NCI-H1092 (cell line): ENCODE results near the gene ARHGAP22.

ENCODE experiments used
- DNase-seq: peaks from one replicate; lab custom pipeline; 2025; lab: John Stamatoyannopoulos, UW

ARHGAP22 gene

GRCh38 chr10:48552946-48553564 lies 51.8 kb downstream of the ARHGAP22 start:
- no peak for DNase-seq

- DNase-seq, result peak; percentile 27
These were observed 52.8 kb downstream of the ARHGAP22 start for GRCh38 chr10:48551861-48552591.

- no peak for DNase-seq
These were observed 53.9 kb downstream of the ARHGAP22 start for GRCh38 chr10:48550977-48551376.

- DNase-seq, result no peak
These were observed 54.7 kb downstream of the ARHGAP22 start for GRCh38 chr10:48550071-48550691.

GRCh38 chr10:48549236-48549635 lies 55.6 kb downstream of the ARHGAP22 start:
- no peak for DNase-seq

- DNase-seq, result no peak
These were observed 56.2 kb downstream of the ARHGAP22 start for GRCh38 chr10:48548531-48549135.

- DNase-seq, result no peak
These were observed 56.9 kb downstream of the ARHGAP22 start for GRCh38 chr10:48547981-48548380.

GRCh38 chr10:48547061-48547895 lies 57.6 kb downstream of the ARHGAP22 start:
- DNase-seq, result no peak

GRCh38 chr10:48545462-48546145 lies 59.3 kb downstream of the ARHGAP22 start:
- no peak for DNase-seq

GRCh38 chr10:48543182-48543844 lies 61.6 kb downstream of the ARHGAP22 start:
- DNase-seq, result no peak

- no peak for DNase-seq
These were observed 62.2 kb downstream of the ARHGAP22 start for GRCh38 chr10:48542471-48543181.

GRCh38 chr10:48541144-48541795 lies 63.6 kb downstream of the ARHGAP22 start:
- no peak for DNase-seq

GRCh38 chr10:48538611-48539010 lies 66.3 kb downstream of the ARHGAP22 start:
- DNase-seq, result no peak

GRCh38 chr10:48536916-48537890 lies 67.7 kb downstream of the ARHGAP22 start:
- DNase-seq, result no peak

- DNase-seq, result no peak
These were observed 68.7 kb downstream of the ARHGAP22 start for GRCh38 chr10:48536156-48536500.

- DNase-seq, result no peak
These were observed 69.3 kb downstream of the ARHGAP22 start for GRCh38 chr10:48535416-48536155.

- no peak for DNase-seq
These were observed 70.7 kb downstream of the ARHGAP22 start for GRCh38 chr10:48533951-48534720.
